Measurements from ENCODE around the gene OGFOD1.

The OGFOD1 gene

GRCh38 chr16:56428091-56428490 lies 23.3 kb upstream of the OGFOD1 start:
- H3K27ac ChIP-seq = no peak overlapping the region
- H3K36me3 ChIP-seq = peaks cover 22% of the 10 kb centered on the region
- no peaks in the 10 kb centered on the region for H3K9me3 ChIP-seq
- peaks cover 18 to 22% of the 10 kb centered on the region in 2 experiments for H3K4me1 ChIP-seq (ENCODE audit: control insufficient read depth in 1 of 2, insufficient read depth in 1 of 2, low read depth in 1 of 2, low read length in 1 of 2)
- no peaks in the 10 kb centered on the region for H3K27me3 ChIP-seq
- H3K4me3 ChIP-seq (ENCODE audit: low read depth in 1 of 2, low read length in 1 of 2) = no peak overlapping the region
- no peak for TF ChIP-seq CTCF (IDR thresholded peaks at IDR 0.05)

- no peaks in the 10 kb centered on the region for H3K4me1 ChIP-seq (ENCODE audit: control insufficient read depth in 1 of 2, insufficient read depth in 1 of 2, low read depth in 1 of 2, low read length in 1 of 2)
- peaks cover 70% of the 10 kb centered on the region for H3K36me3 ChIP-seq
- H3K9me3 ChIP-seq = no peaks in the 10 kb centered on the region
- no peak overlapping the region for H3K4me3 ChIP-seq (ENCODE audit: low read depth in 1 of 2, low read length in 1 of 2)
- H3K27ac ChIP-seq = no peak overlapping the region
- TF ChIP-seq CTCF (IDR thresholded peaks at IDR 0.05) = no peak
- H3K27me3 ChIP-seq = no peaks in the 10 kb centered on the region
These were observed 15.1 kb upstream of the OGFOD1 start for GRCh38 chr16:56436258-56436657.

GRCh38 chr16:56438038-56438437 lies 13.3 kb upstream of the OGFOD1 start:
- H3K4me3 ChIP-seq (ENCODE audit: low read depth in 1 of 2, low read length in 1 of 2) = no peak overlapping the region
- no peak overlapping the region for H3K27ac ChIP-seq
- no peaks in the 10 kb centered on the region for H3K27me3 ChIP-seq
- no peaks in the 10 kb centered on the region for H3K4me1 ChIP-seq (ENCODE audit: control insufficient read depth in 1 of 2, insufficient read depth in 1 of 2, low read depth in 1 of 2, low read length in 1 of 2)
- H3K9me3 ChIP-seq = no peaks in the 10 kb centered on the region
- H3K36me3 ChIP-seq = peaks cover 60% of the 10 kb centered on the region
- no peak for TF ChIP-seq CTCF (IDR thresholded peaks at IDR 0.05)

GRCh38 chr16:56447286-56447685 lies 4.1 kb upstream of the OGFOD1 start:
- no peak overlapping the region for H3K27ac ChIP-seq
- no peak overlapping the region for H3K4me3 ChIP-seq (ENCODE audit: low read depth in 1 of 2, low read length in 1 of 2)
- H3K36me3 ChIP-seq = peaks cover 35% of the 10 kb centered on the region
- TF ChIP-seq CTCF (IDR thresholded peaks at IDR 0.05) = no peak
- peaks cover 18 to 21% of the 10 kb centered on the region in 2 experiments for H3K4me1 ChIP-seq (ENCODE audit: control insufficient read depth in 1 of 2, insufficient read depth in 1 of 2, low read depth in 1 of 2, low read length in 1 of 2)
- no peaks in the 10 kb centered on the region for H3K9me3 ChIP-seq
- H3K27me3 ChIP-seq = no peaks in the 10 kb centered on the region

- peaks cover 22 to 24% of the 10 kb centered on the region in 2 experiments for H3K4me1 ChIP-seq (ENCODE audit: control insufficient read depth in 1 of 2, insufficient read depth in 1 of 2, low read depth in 1 of 2, low read length in 1 of 2)
- H3K27me3 ChIP-seq = no peaks in the 10 kb centered on the region
These were observed 3.3 kb upstream of the OGFOD1 start for GRCh38 chr16:56448005-56448404.

More at GRCh38 chr16:56448005-56448404, 3.3 kb upstream of the OGFOD1 start:
- H3K9me3 ChIP-seq = no peaks in the 10 kb centered on the region
- no peak overlapping the region for H3K4me3 ChIP-seq (ENCODE audit: low read depth in 1 of 2, low read length in 1 of 2)
- no peak overlapping the region for H3K27ac ChIP-seq
- H3K36me3 ChIP-seq = peaks cover 35% of the 10 kb centered on the region
- TF ChIP-seq CTCF (IDR thresholded peaks at IDR 0.05) = no peak

Measured in neutrophil (primary cell).